GM18873 (cell line): ENCODE data around the gene VPS8.
"Not testable (repeated sequence)": the region's sequence is repeated elsewhere in the genome, so short reads cannot be mapped to it uniquely, and the experiment has no call there.

Experiments
- ATAC-seq: cut with Tn5 transposase; IDR thresholded peaks from one replicate; pipeline ENCODE4 v1.9.1; 2021; ENCODE audit warnings: mild to moderate bottlenecking, moderate library complexity, moderate number of reproducible peaks; ENCODE audit not compliant: unreplicated experiment, low FRiP score

VPS8 gene

DNA sequence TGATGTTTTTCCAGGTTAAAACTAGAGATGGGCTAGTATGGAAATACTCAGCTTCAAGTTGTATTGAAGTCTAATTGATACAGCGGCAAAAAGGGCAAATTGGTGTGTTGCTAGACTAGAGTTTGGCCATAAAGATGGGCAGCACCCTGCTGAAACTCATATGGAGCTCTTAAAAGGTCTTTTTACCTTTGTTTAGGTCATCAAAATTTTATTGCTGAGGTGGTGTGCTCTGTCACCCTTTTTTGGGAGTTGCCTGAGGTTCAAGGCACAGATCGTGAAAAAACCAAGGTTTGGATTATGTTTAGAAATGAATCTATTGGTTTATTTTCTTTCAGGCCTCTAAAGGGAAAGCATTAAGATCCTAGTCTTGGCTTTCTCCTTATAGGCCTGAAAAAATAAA lies 38.2 kb downstream of the VPS8 start:
- ATAC-seq = no peak

DNA sequence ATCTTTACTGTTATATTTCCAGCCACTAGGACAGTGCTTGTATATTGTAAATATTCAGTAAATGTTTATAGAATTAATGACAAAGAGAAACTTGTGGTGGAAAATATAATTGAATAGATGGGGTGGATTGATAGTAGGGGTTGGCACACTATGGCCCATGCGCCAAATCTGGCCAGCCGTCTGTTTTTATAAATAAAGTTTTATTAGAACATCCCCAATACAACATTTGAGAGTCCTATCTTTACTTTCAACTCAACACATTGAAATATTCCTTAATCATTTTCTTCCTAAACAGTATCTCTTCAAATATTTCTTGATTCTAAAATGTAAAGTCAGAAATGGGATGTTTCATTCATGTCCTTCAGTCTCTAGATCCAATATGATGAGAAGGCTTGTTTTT lies 45.1 kb downstream of the VPS8 start:
- ATAC-seq = no peak

DNA sequence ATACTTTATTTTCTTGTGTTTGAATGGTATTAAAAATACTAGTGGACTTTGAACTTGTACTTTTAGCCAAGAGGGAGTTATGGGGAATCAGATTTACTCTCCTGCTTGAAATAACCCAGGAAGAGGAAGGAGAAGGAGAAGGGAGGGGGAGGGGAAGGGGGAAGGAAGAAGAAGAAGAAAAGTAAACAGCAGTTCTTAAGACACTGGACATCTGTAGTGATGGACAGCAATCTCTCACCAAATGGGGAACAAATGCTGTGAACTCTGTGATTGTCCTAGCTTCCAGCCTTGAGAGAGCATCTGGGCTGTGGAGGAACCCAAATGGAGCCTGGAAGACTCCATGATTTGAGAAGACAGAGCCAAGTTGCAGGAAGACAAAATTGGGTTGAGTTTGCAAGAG lies 52.0 kb downstream of the VPS8 start:
- ATAC-seq = no peak

DNA sequence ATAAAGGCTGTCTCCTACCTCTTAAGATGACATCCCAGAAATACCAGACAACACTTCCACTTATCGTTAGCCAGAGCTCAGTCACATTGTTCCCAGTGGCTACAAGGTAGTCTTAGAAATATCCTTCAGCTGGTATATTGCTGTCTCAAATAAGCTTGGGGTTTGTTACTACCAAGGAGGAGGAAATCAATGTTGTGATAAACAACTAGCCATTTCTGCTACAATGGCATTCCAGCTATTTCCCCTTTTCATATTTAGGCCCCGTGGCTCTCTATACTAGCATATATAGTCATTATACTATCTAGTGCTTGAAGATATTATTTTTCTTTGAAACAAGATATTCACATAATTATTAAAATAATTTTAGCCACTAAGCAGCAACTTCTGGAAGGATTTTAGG lies 56.5 kb downstream of the VPS8 start:
- ATAC-seq = no peak

DNA sequence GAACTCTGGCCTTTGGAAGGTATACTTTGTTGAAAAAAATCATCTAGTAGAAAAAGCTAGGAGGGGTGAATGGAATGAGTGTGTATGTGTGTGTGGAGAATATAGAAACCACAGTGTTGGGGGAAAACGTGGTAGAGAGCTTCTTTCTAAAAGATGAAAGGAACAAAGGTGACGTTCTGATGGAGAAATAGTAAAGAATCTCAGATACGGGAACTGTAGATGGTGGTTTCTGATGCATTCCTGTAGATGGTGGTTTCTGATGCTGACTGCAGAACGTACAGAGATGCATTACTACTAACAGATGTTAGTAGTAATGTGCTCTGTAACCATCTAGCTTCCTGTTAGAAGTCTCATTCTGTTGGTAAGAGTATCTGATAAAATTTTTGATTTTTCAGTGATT lies 60.2 kb downstream of the VPS8 start:
- no peak for ATAC-seq

DNA sequence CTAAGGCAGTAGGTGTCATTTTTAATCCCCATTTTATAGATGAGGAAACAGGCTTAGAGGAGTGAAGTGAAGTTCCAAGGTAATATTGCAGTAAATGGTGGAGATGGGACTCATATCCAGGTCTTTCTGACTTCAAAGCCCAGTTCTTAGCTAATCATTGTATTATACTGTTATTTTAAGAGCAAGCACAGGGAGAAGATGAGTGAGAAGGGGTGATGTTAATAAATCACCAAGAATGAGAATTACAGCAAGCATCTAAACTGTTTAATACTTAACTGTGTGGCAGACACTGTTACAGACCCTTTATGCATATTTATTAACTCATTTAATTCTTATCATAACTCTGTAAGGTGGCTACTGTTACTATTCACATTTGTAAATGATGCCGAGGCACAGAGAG lies 61.2 kb downstream of the VPS8 start:
- no peak for ATAC-seq

DNA sequence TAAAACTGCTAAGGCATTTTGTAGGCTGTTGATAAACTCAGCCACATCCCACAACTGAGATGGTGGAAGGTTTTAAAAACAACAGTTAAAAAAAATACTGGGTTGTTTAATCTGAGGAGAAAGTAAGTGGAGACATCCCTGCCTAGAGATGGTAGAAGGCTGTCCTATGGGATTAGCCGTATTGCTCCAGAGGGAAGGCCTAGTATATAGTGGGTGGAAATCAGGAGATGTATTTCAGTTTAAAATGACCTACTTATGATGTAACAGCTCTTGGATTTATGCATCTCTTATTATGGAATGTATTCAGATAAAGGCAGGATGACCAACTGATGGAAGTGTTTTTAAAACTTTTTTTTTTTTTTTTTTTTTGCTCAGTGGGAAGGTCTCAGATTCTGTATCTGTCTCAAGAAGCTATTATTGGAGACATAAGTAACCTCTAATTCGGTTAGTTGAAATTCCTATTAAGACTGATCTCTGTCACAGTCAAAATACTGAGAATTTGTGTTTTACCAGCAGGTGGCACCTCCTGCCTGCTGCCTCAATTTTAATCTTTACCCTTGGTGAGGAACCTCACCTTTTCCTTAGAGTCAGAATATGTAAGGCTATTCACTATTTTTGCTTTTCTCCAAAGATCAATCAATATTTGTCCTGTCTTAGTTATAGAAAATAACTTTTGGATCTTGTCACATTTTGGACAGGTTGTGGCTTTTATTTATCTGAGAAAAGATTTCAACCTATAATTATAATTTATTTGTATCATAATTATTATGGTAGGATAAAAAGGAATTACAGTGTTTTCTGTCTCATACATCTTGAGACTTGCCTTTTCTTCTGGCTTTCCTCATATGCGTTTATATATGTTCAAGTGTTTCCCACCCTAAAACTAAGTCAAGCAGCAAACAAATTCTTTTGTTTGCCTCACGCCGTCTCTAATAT lies 63.0 kb downstream of the VPS8 start:
- ATAC-seq = no peak

DNA sequence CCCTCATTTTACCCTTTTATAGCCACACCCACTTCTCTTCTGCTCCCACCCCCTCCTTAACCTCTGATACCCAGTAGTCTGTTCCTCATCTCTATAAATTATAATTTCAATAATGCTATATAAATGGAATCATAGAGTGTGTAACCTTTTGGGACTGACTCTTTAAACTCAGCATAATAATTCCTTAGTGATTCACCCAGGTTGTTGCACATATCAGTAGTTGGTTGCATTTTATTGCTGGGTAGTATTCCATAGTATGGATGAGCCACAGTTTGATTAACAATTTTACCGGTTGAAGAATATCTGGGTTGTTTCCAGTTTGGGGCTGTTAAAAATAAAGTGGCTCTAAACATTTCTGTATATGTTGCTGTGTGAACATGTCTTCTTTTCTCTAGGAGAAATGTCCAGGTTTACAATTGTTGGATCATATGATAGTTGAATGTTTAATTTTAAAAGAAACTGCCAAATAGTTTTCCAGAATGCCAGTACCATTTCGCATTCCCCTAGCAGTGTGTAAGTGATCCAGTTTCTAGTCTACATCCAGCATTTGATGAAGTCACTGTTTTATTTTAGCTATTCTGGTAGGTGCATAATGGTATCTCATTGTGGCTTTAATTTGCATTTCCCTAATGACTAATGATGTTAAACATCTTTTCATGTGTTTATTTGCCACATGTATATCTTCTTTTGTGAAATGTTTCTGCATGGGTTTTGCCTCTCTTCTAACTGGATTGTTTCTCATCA lies 68.5 kb downstream of the VPS8 start:
- ATAC-seq = no peak

DNA sequence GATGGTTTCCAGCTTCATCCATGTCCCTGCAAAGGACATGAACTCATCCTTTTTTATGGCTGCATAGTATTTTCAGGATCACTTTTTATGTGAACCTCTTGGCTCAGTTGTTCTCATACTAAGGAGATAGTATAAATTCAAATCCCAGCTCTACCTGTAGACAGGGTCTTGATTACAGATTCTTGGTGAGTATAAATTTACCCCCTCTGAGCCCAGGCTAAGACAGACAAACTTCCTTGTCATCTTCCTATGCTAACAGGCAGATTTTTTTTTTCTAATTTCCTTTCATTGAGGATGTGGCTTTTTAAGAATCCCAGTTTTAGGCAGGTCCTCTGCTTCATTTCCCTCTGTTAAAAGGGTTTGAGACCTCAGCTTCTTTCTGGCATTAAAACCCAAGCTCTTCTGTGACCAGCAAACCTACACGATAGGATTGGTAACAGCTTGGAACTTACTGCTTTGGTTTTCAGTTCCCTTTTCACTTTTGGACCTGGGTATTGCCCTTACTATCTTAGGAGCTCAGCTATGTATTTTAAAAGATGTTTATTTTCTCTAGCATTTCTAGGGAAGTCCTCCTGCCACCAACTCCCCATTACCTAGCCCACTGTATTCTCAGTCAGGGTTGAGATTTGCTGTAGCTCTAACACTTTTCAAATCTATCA lies 72.5 kb downstream of the VPS8 start:
- peak; percentile 91 for ATAC-seq

DNA sequence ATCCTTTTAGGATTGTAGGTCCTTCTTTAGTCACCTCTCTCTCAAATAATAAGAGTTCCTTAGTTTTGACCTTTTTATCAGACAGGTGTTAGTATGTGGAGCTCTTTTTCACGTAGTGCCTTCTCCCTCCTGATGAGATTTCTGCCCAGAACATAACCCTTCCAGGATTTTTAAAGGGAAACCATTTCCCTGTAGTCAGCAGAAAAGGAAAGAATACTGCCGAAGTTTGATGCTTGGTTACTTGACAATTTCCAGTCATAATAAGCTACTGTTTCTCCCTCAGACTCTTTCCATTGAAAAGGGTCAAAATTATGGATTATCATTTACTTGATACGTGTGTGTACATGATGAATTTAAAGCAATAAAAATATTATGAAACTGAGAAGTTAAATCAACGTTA lies 73.1 kb downstream of the VPS8 start:
- ATAC-seq = no peak

DNA sequence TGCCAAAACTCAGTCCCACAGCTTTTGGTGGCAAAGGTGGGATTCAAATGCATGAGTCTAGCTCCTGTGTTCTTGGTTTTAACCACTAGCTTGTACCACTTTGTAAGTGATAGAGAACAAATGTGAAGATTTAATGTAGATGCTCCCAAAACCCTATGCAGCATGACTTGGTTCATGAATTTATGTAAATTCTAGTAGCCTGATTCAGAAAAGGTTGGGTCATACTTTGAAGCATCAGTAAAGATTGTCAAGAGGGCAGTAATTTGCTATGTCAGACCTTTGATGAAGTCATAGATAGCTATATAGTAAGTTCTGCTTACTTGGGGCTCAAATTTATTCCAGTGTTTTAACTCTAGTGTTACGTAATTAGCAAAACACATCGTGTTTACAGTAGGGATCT lies 75.6 kb downstream of the VPS8 start:
- ATAC-seq = no peak

DNA sequence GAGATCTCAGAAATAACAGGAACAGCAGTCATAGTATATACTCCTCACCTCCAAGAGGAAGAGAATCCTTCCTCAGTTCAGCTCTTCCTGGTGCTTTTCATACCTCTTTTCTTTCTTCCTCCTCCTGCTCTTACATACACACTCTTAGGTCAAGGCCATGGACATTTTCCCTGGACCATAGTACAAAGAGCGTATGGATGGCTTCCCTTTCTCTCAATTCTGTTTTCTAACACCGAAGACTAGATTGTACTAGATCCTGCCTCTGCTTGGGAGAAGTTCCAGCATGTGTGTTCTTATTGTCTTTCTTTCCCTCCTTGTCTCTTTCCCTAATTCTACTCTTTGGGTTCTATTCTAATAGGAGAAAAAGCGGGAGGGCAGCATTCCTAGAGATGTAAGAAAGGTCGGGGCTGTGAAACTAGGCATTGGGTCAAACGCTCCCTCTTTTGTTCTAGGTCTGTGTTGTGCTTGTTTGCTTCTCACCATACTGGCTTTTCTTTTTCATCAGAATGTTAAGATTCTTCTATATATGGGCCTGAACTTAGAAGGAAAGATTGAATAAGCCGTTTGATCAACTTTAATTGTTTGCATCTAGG lies 77.4 kb downstream of the VPS8 start:
- no peak for ATAC-seq

DNA sequence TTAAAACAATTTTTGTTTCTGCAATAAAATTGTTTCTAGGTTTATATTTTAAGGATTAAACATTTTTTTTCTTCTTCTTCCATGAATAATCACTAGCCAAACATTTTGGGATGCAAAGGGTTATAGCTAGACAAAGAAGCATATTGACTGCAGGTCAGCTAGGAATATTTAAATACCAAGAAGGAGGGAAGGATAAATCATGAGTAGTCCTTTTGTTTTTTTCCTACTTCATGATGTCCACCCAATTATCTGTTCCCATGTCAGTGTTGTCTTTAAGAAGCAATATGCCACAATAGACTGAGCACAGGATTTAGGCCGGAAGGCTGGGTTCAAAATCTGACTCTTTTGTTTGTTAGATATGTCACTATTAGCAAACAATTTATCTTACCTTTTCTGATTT lies 82.1 kb downstream of the VPS8 start:
- no peak for ATAC-seq

DNA sequence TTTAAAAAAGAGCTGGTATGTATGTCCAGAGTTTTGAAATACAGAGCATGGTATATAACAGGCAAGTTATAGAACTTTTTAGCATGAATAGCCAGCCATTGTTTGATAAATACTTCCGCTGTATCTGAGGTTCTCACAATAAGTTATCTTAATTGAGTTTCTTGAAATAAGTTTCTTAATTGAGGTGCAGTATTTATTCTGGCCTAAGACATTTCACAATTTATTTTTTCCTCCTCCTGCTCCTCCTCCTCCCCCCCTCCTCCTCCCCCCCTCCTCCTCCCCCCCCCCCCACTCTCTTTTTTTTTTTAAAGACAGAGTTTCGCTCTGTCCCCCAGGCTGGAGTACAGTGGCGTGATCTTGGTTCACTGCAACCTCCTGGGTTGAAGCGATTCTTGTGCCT lies 83.4 kb downstream of the VPS8 start:
- no peak for ATAC-seq

DNA sequence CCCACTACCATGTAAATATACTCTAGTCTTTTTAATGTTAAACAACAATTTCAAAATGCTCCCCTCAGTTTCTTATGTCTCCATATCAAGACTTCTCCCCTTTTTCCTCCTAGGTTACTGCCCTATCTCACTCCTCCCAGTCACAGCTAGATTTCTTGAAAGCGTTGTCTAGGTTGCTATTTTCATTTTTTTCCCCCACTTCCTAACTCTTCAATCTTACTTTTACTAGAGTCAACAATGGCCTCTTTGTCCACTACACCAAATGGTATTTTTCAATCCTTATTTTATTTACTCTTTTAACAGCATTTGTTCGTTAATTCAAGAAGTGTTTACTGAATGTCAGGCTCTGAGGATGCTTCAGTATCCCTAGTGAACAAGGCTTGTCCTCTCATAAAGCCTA lies 84.4 kb downstream of the VPS8 start:
- no peak for ATAC-seq

DNA sequence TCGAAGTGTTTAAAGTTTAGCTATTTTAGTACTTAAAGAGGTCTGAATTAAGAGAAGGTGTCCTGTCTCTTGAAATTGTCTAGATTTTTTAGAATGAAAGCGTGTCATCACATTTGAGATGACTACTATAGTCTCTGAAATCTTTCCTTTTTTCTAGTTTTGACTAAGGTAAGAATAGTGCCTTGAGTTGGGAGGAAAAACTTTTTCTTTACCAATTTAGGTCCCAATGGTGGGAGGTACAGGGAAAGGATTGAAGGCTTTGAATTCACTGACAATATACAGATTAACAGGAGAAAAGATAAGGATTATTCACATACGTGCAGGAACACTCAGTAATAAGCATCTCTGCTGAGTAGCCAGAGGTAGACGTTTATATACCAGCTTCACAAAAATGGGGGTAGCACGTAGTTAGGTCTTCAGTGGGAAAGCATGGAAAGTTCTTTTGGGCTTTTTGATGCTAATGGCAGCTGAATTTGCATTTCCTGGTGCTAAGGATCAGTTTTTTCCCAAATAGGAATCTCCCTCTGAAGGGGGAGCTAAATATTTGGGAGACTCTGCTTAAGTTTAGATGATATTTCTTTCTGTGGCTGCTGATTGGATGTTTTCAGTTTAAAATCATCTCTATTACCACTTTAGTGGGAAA lies 88.1 kb downstream of the VPS8 start:
- ATAC-seq = no peak

DNA sequence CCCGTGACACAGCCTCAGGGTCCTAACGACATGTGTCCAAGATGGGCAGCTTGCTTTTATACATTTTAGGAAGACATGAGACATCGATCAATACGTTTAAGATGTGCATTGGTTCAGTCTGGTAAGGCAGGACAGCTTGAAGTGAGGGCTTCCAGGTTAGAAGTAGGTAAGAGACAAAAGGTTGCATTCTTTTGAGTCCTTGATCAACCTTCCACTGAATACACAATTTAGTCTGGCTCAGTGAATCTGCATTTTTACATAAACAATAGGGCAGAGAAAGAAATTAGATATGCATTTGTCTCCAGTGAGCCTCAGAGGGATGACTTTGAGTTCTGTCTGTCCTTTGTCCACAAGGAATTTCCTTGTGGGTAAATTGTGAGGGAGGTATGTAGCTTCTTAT lies 95.1 kb downstream of the VPS8 start:
- ATAC-seq = not testable (repeated sequence)

DNA sequence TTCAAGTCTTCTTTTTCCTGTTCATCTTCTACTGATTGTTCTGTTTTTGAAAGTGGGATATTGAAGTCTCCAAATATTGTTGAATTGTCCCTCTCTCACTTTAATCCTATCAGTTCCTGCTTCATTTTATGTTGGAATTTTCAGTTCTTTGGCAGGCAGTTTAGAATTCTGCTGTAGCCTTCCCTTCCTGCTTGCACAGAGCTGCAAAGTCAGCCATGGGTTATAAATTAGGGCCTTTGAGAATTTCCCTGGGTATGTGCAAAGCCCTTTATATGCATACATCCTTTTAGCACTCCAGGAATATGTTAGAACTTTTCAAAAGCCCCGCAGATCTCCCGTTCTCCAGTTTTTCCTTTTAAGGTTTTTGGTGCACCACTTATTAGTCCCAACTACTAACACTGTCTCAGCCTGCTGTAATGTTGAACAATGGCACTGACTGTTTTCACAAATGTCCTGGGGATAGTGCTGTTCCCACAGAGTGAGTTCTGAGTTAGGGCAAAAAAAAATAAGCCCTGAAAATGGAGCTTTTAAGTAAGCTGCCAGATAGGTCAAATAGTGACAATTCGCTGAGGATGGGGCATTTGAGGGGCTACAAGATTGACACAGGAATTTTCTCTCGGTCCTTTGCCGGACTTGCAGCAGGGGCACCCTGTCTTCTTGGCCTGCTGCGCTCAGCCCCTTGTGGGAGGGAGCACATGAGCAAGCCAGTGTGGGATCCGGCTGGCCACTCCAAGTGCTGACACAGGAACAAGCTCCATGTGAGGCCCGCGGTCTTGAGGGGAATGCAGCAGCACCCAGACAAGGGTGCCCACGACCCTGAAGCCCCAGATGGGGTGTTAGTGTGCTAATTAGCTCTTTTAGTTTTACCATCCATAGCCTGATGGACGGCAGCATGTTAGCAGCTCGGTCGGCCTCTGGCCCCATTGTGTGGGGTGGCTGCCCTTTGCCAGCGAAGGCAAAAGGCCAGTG lies 96.0 kb downstream of the VPS8 start:
- ATAC-seq = no peak

DNA sequence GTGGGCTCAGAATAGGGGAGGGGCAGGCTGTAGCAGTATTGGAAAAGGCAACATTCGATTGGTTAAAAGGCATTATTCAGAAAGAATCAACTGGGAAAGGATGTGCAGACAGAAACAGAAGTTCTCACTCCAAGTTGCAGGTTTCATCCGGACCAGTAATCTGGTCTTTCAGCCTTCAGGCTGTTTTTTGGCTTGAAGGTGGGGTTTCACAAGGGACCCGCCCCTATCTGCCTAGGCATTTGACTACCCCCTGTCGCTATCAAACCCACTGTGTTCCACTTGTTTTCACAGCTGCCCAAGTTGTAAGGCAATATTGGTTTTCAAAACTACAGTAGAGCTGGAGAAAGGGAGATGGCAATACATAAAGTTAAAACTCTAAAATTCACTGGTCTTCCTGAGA lies 96.9 kb downstream of the VPS8 start:
- no peak for ATAC-seq
